T-helper 1 cell treated with Interleukin-12 subunit alpha and Interleukin-12 subunit beta and Interleukin-4 antibody, amounts not matched to agents 30 μg/mL and 1 μg/mL, for 36 hours (primary cell): ENCODE results near the gene CLINT1.
A peak's percentile ranks its signal among the peaks of the same experiment; 100 is the strongest.

Experiments
- H3K27ac Mint-ChIP-seq: one replicate; pipeline ENCODE4 v1.8.0; 2021; ENCODE audit warnings: mild to moderate bottlenecking, mixed read lengths
- H3K27me3 Mint-ChIP-seq: one replicate; pipeline ENCODE4 v1.8.0; 2021; ENCODE audit warnings: low read depth, mixed read lengths
- H3K36me3 Mint-ChIP-seq: one replicate; pipeline ENCODE4 v1.8.0; 2021; ENCODE audit warnings: low read depth, mixed read lengths
- H3K4me1 Mint-ChIP-seq: one replicate; pipeline ENCODE4 v1.8.0; 2021; ENCODE audit warnings: low read depth, mixed read lengths
- H3K4me3 Mint-ChIP-seq: one replicate; pipeline ENCODE4 v1.8.0; 2021; ENCODE audit warnings: mild to moderate bottlenecking, moderate library complexity, mixed read lengths
- H3K9me3 Mint-ChIP-seq: one replicate; pipeline ENCODE4 v1.8.0; 2021; ENCODE audit warnings: mixed read lengths

The CLINT1 gene

DNA sequence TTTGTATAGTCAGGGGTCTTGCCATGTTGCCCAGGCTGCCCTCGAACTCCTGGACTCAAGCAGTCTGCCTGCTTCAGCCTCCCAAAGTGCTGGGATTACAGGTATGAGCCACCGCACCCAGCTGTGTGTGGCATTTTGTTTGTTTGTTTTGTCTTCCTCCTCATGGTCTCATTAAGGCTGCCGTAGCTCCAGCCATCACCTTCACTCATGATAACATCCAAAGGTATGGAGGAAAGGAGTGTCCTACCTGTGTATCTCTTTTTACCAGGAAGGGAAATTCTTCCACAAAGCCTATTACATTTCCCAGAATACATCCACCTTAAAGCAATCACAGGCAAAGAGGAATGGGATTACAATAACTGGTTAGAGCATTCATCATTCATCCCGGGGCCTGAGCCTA lies 88.3 kb downstream of the CLINT1 start:
- Mint-ChIP-seq H3K4me1 (no peaks in the 10 kb centered on the region), H3K9me3 (no peaks in the 10 kb centered on the region), H3K27me3 (peaks cover 5% of the 10 kb centered on the region), H3K27ac (no peak overlapping the region), H3K36me3 (no peaks in the 10 kb centered on the region), H3K4me3 (no peak overlapping the region)

GRCh38 chr5:157767689-157768088 lies 91.3 kb downstream of the CLINT1 start:
- no peaks in the 10 kb centered on the region for H3K4me1 Mint-ChIP-seq
- H3K36me3 Mint-ChIP-seq = no peaks in the 10 kb centered on the region
- H3K4me3 Mint-ChIP-seq = no peak overlapping the region
- H3K27ac Mint-ChIP-seq = no peak overlapping the region
- H3K27me3 Mint-ChIP-seq = peaks cover 8% of the 10 kb centered on the region
- no peaks in the 10 kb centered on the region for H3K9me3 Mint-ChIP-seq

GRCh38 chr5:157766902-157767301 lies 92.0 kb downstream of the CLINT1 start:
- no peak overlapping the region for H3K4me3 Mint-ChIP-seq
- H3K27me3 Mint-ChIP-seq = peaks cover 8% of the 10 kb centered on the region
- no peak overlapping the region for H3K27ac Mint-ChIP-seq
- no peaks in the 10 kb centered on the region for H3K9me3 Mint-ChIP-seq
- no peaks in the 10 kb centered on the region for H3K36me3 Mint-ChIP-seq
- H3K4me1 Mint-ChIP-seq = no peaks in the 10 kb centered on the region

- Mint-ChIP-seq H3K27me3 (peaks cover 8% of the 10 kb centered on the region), H3K36me3 (no peaks in the 10 kb centered on the region), H3K9me3 (no peaks in the 10 kb centered on the region), H3K27ac (no peak overlapping the region), H3K4me3 (no peak overlapping the region), H3K4me1 (no peaks in the 10 kb centered on the region)
Measured at GRCh38 chr5:157766442-157766841, 92.5 kb downstream of the CLINT1 start.

DNA sequence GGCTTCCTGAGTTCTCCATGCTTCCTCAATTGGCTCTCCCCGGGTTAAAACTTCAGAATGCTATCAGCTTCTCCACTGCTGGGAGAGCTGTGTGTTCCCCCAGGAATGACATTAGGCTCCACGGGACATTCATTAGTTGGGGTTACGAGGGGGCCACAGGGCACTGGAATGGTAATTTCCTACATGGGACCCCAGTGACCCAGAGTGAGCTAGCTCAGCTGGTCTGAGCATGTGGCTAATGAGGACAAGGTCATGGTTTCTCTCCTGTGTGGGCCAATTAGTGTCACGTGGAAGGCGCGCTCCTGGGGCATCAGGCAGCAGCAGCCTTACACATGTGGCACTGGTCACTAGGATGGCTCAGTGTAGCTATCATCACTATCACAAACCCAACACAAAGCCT lies 94.4 kb downstream of the CLINT1 start:
- no peaks in the 10 kb centered on the region for H3K9me3 Mint-ChIP-seq
- peaks cover 8% of the 10 kb centered on the region for H3K27me3 Mint-ChIP-seq
- H3K27ac Mint-ChIP-seq = no peak overlapping the region
- H3K4me3 Mint-ChIP-seq = no peak overlapping the region
- no peaks in the 10 kb centered on the region for H3K36me3 Mint-ChIP-seq
- no peaks in the 10 kb centered on the region for H3K4me1 Mint-ChIP-seq

GRCh38 chr5:157761690-157762621 lies 97.0 kb downstream of the CLINT1 start:
- Mint-ChIP-seq H3K27me3 (peaks cover 8% of the 10 kb centered on the region), H3K4me1 (peaks cover 4% of the 10 kb centered on the region), H3K4me3 (no peak overlapping the region), H3K9me3 (no peaks in the 10 kb centered on the region), H3K36me3 (no peaks in the 10 kb centered on the region), H3K27ac (no peak overlapping the region)

GRCh38 chr5:157758706-157759105 lies 100.2 kb downstream of the CLINT1 start:
- Mint-ChIP-seq H3K9me3 (no peaks in the 10 kb centered on the region), H3K27ac (no peak overlapping the region), H3K27me3 (no peaks in the 10 kb centered on the region), H3K36me3 (peaks cover 3% of the 10 kb centered on the region), H3K4me1 (peaks cover 4% of the 10 kb centered on the region), H3K4me3 (no peak overlapping the region)

DNA sequence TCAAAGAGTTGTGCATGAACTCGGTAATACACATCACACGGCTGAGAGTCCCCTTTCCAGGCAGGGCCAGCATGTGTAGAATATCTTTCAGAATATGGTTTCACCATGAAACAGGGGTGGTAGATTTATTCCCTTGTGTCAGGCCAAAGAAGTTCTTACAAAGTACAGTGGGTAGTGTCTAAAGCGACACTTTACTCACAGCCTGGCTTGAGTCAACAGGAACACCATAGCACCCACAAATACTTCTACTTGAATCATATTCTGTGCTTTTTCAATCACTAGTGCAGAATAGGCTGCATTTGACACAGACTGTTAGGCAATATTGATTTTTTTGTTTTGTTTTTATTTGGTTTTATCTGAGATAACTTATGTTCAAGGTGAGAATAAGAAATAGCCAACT lies 102.8 kb downstream of the CLINT1 start:
- no peak overlapping the region for H3K4me3 Mint-ChIP-seq
- no peak overlapping the region for H3K27ac Mint-ChIP-seq
- no peaks in the 10 kb centered on the region for H3K9me3 Mint-ChIP-seq
- no peaks in the 10 kb centered on the region for H3K27me3 Mint-ChIP-seq
- H3K36me3 Mint-ChIP-seq = peaks cover 3% of the 10 kb centered on the region
- H3K4me1 Mint-ChIP-seq = peaks cover 4% of the 10 kb centered on the region

GRCh38 chr5:157750320-157750719 lies 108.6 kb downstream of the CLINT1 start:
- no peak overlapping the region for H3K27ac Mint-ChIP-seq
- H3K4me3 Mint-ChIP-seq = no peak overlapping the region
- H3K9me3 Mint-ChIP-seq = no peaks in the 10 kb centered on the region
- H3K27me3 Mint-ChIP-seq = no peaks in the 10 kb centered on the region
- H3K4me1 Mint-ChIP-seq = peaks cover 10% of the 10 kb centered on the region
- H3K36me3 Mint-ChIP-seq = peaks cover 3% of the 10 kb centered on the region

DNA sequence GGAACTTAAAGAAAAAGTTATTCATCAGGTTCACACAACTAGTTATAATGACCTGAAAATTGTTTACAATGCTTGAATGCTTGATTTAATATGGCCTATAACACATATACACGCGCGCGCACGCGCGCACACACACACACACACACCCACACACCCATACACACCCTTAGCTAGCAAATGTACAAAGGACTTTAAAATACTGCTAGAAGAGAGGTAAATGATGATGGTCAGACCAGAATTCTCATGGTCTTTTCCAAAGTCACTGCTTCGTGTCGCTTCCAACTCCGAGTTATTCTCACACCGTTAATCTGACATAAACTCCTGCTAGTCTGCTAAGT lies 109.5 kb downstream of the CLINT1 start:
- Mint-ChIP-seq H3K27me3 (no peaks in the 10 kb centered on the region), H3K4me1 (peaks cover 17% of the 10 kb centered on the region)

GRCh38 chr5:157748760-157749461 lies 110.0 kb downstream of the CLINT1 start:
- Mint-ChIP-seq H3K27ac (no peak overlapping the region), H3K36me3 (peaks cover 4% of the 10 kb centered on the region)

More for the DNA sequence above, 109.5 kb downstream of the CLINT1 start:
- Mint-ChIP-seq H3K36me3 (peaks cover 1% of the 10 kb centered on the region), H3K9me3 (no peaks in the 10 kb centered on the region), H3K4me3 (no peak overlapping the region), H3K27ac (no peak overlapping the region)

GRCh38 chr5:157747766-157748700 lies 110.9 kb downstream of the CLINT1 start:
- no peak overlapping the region for H3K4me3 Mint-ChIP-seq
- no peak overlapping the region for H3K27ac Mint-ChIP-seq
- H3K4me1 Mint-ChIP-seq = peaks cover 23% of the 10 kb centered on the region
- peaks cover 4% of the 10 kb centered on the region for H3K36me3 Mint-ChIP-seq
- H3K27me3 Mint-ChIP-seq = no peaks in the 10 kb centered on the region
- H3K9me3 Mint-ChIP-seq = no peaks in the 10 kb centered on the region

More at GRCh38 chr5:157748760-157749461, 110.0 kb downstream of the CLINT1 start:
- Mint-ChIP-seq H3K27me3 (no peaks in the 10 kb centered on the region), H3K4me3 (no peak overlapping the region), H3K4me1 (peaks cover 20% of the 10 kb centered on the region), H3K9me3 (no peaks in the 10 kb centered on the region)

- Mint-ChIP-seq H3K36me3 (peaks cover 4% of the 10 kb centered on the region), H3K27me3 (no peaks in the 10 kb centered on the region), H3K9me3 (no peaks in the 10 kb centered on the region), H3K4me1 (peaks cover 27% of the 10 kb centered on the region), H3K27ac (no peak overlapping the region), H3K4me3 (no peak overlapping the region)
Measured at GRCh38 chr5:157747173-157747740, 111.7 kb downstream of the CLINT1 start.

GRCh38 chr5:157745041-157745456 lies 113.9 kb downstream of the CLINT1 start:
- Mint-ChIP-seq H3K36me3 (peaks cover 4% of the 10 kb centered on the region), H3K4me1 (peaks cover 30% of the 10 kb centered on the region), H3K27ac (no peak overlapping the region), H3K4me3 (peak overlapping the region; percentile 92), H3K9me3 (no peaks in the 10 kb centered on the region), H3K27me3 (no peaks in the 10 kb centered on the region)
